Ovary (tissue), 3 donors: ENCODE results near the gene ANTXR2.

Experiments
- EP300 ChIP-seq: sonication (generic); formaldehyde crosslinking; IDR thresholded peaks from one replicate; pipeline ENCODE4 v1.6.1; 2017; ENCODE audit warnings: antibody characterized with exemption
- POLR2A ChIP-seq: fragments of 450-650 bp; IDR thresholded peaks from one replicate; pipeline ENCODE4 v1.6.1; 2017; ENCODE audit warnings: antibody characterized with exemption, mild to moderate bottlenecking, moderate library complexity
- TF ChIP-seq, protein P1 (sequence below), 3 donors: fragments of 450-650 bp in 2 of 3; fragments of 200-600 bp in 1 of 3; IDR thresholded peaks; one replicate each; pipeline versions ENCODE4 v1.5.1 to v1.8.0; 2016 to 2022; ENCODE audit warnings: antibody characterized with exemption in 3 of 3, mild to moderate bottlenecking in 1 of 3
- donor health status: DM: no; HTN: no; CAD: no.

DNA sequence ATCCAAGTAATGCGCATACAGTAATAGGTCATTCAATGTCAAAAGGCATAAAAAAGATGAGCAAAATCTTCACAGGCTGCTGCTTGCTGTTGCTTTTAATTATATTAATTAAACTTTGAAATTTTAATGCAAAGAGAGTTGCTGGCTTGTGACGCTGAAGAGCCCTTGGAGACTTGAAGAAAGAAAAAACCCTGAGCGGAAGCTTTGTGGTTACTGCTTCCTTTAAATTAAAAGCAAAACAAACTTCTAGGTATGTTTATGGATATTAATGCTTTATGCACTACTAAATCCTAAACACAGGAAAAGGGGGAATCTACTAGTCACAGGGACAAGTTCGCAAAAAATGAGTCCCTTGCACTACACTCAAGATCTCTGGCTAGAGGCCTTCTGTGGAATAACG is 166.7 kb downstream of the ANTXR2 start:
- TF ChIP-seq, protein P1, sequence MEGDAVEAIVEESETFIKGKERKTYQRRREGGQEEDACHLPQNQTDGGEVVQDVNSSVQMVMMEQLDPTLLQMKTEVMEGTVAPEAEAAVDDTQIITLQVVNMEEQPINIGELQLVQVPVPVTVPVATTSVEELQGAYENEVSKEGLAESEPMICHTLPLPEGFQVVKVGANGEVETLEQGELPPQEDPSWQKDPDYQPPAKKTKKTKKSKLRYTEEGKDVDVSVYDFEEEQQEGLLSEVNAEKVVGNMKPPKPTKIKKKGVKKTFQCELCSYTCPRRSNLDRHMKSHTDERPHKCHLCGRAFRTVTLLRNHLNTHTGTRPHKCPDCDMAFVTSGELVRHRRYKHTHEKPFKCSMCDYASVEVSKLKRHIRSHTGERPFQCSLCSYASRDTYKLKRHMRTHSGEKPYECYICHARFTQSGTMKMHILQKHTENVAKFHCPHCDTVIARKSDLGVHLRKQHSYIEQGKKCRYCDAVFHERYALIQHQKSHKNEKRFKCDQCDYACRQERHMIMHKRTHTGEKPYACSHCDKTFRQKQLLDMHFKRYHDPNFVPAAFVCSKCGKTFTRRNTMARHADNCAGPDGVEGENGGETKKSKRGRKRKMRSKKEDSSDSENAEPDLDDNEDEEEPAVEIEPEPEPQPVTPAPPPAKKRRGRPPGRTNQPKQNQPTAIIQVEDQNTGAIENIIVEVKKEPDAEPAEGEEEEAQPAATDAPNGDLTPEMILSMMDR (IDR thresholded peaks at IDR 0.05), result no peak
- TF ChIP-seq EP300 (no peak), POLR2A (no peak)
